KMS-11 (cell line): ENCODE results near the gene ARFGAP3.

ENCODE experiments used
- H2AFZ ChIP-seq: fragments of 200-600 bp; sonication (generic); 2 replicates; pipeline ENCODE4 v1.6.1; 2016; ENCODE audit warnings: antibody characterized with exemption, mixed run types, low read depth
- H3K27ac ChIP-seq: fragments of 200-600 bp; sonication (generic); 2 replicates; pipeline ENCODE4 v1.6.1; 2016; ENCODE audit warnings: mild to moderate bottlenecking, mixed run types
- H3K27me3 ChIP-seq: fragments of 200-600 bp; sonication (generic); 2 replicates; pipeline ENCODE4 v1.6.1; 2017; ENCODE audit warnings: mild to moderate bottlenecking, low read depth, mixed run types, moderate library complexity; ENCODE audit not compliant: insufficient read depth
- H3K36me3 ChIP-seq: fragments of 200-600 bp; sonication (generic); 2 replicates; pipeline ENCODE4 v1.6.1; 2017; ENCODE audit warnings: mild to moderate bottlenecking, mixed run types; ENCODE audit not compliant: insufficient read depth
- H3K4me1 ChIP-seq: fragments of 200-600 bp; sonication (generic); 2 replicates; pipeline ENCODE4 v1.6.1; 2016; ENCODE audit warnings: mild to moderate bottlenecking, low read depth, mixed run types; ENCODE audit not compliant: poor library complexity, severe bottlenecking
- H3K4me2 ChIP-seq: fragments of 200-600 bp; sonication (generic); 2 replicates; pipeline ENCODE4 v1.7.0; 2016; ENCODE audit warnings: mild to moderate bottlenecking, mixed run types
- H3K4me3 ChIP-seq: fragments of 200-600 bp; sonication (generic); IDR thresholded peaks from 2 replicates; pipeline ENCODE4 v1.6.1; 2017; ENCODE audit warnings: low read depth, low read length, mixed read lengths; ENCODE audit not compliant: insufficient read depth
- H3K79me2 ChIP-seq: fragments of 200-600 bp; sonication (generic); 2 replicates; pipeline ENCODE4 v1.6.1; 2016; ENCODE audit warnings: low read depth, mixed run types; ENCODE audit not compliant: insufficient read depth
- H3K9ac ChIP-seq: fragments of 200-600 bp; sonication (generic); 2 replicates; pipeline ENCODE4 v1.6.1; 2016; ENCODE audit warnings: mild to moderate bottlenecking, mixed run types
- H4K20me1 ChIP-seq: fragments of 200-600 bp; sonication (generic); 2 replicates; pipeline ENCODE4 v1.6.1; 2016; ENCODE audit warnings: mild to moderate bottlenecking, mixed run types; ENCODE audit not compliant: insufficient read depth
- CTCF ChIP-seq: fragments of 200-600 bp; sonication (generic); conservative IDR thresholded peaks from 2 replicates; pipeline ENCODE4 v1.6.1; 2017; ENCODE audit warnings: low read depth, mild to moderate bottlenecking, antibody characterized with exemption, low read length, moderate library complexity, mixed read lengths

Gene ARFGAP3

GRCh38 chr22:42770941-42771647 is 86.0 kb downstream of the ARFGAP3 start:
- H3K4me3 ChIP-seq = no peak overlapping the region
- no peaks in the 10 kb centered on the region for H3K27me3 ChIP-seq
- no peak for TF ChIP-seq CTCF
- H3K9ac ChIP-seq = no peak overlapping the region
- no peaks in the 10 kb centered on the region for H3K4me1 ChIP-seq
- H3K27ac ChIP-seq = no peak overlapping the region
- H3K79me2 ChIP-seq = no peaks in the 10 kb centered on the region
- no peak overlapping the region for H3K4me2 ChIP-seq
- no peaks in the 10 kb centered on the region for H4K20me1 ChIP-seq
- H3K36me3 ChIP-seq = no peaks in the 10 kb centered on the region
- no peak overlapping the region for H2AFZ ChIP-seq

GRCh38 chr22:42770448-42770726 is 86.7 kb downstream of the ARFGAP3 start:
- Histone ChIP-seq H3K4me2 (no peak overlapping the region), H3K4me1 (no peaks in the 10 kb centered on the region), H3K79me2 (no peaks in the 10 kb centered on the region), H3K27ac (no peak overlapping the region), H3K9ac (no peak overlapping the region), H4K20me1 (no peaks in the 10 kb centered on the region), H3K4me3 (no peak overlapping the region), H3K27me3 (no peaks in the 10 kb centered on the region), H3K36me3 (no peaks in the 10 kb centered on the region), H2AFZ (no peak overlapping the region)
- no peak for TF ChIP-seq CTCF

- Histone ChIP-seq H3K4me3 (no peak overlapping the region), H3K4me1 (no peaks in the 10 kb centered on the region), H2AFZ (no peak overlapping the region), H3K79me2 (no peaks in the 10 kb centered on the region), H3K9ac (no peak overlapping the region), H3K27ac (no peak overlapping the region), H3K27me3 (no peaks in the 10 kb centered on the region), H3K36me3 (no peaks in the 10 kb centered on the region), H4K20me1 (no peaks in the 10 kb centered on the region), H3K4me2 (no peak overlapping the region)
- TF ChIP-seq CTCF = no peak
Measured at GRCh38 chr22:42769574-42770447, 87.3 kb downstream of the ARFGAP3 start.

GRCh38 chr22:42769238-42769573 is 87.9 kb downstream of the ARFGAP3 start:
- TF ChIP-seq CTCF = no peak
- Histone ChIP-seq H3K36me3 (no peaks in the 10 kb centered on the region), H3K4me2 (no peak overlapping the region), H4K20me1 (no peaks in the 10 kb centered on the region), H3K4me1 (no peaks in the 10 kb centered on the region), H2AFZ (no peak overlapping the region), H3K4me3 (no peak overlapping the region), H3K79me2 (no peaks in the 10 kb centered on the region), H3K27ac (no peak overlapping the region), H3K9ac (no peak overlapping the region), H3K27me3 (no peaks in the 10 kb centered on the region)
